HCT116 (cell line): Measurements from ENCODE around the gene CDKN2A. TPM values are rescaled to one million over a fixed set of nuclear protein-coding genes. Genes with fewer than 3 reads are reported as not detected.

Source experiments
- ATAC-seq: fragments of 200-7000 bp; cut with Tn5 transposase; 2 replicates; pipeline ENCODE4 v1.9.1; 2020; ENCODE audit warnings: mild to moderate bottlenecking, moderate library complexity
- BruUV-seq: library from RNA; stranded (reverse); fragments of 400-500 nt; replicated peaks from 2 replicates; lab custom pipeline; 2021; lab: Mats Ljungman, UMichigan
- CTCF ChIA-PET: fragments of 300-600 bp; sonication (Branson Sonifier 250); formaldehyde crosslinking; loops from one replicate; lab custom pipeline; 2021; ENCODE audit warnings: antibody characterized with exemption; lab: Charles Lee
- POLR2A ChIA-PET: fragments of 300-600, 350-600 bp; sonication (Branson Sonifier 250); formaldehyde crosslinking; loops from one replicate; lab custom pipeline; 2021; ENCODE audit warnings: antibody characterized with exemption; lab: Charles Lee
- RAD21 ChIA-PET, 2 experiments: fragments of 300-600 bp; sonication (Branson Sonifier 250); formaldehyde crosslinking; loops; one replicate each; lab custom pipeline; 2023; ENCODE audit warnings: low total read pairs in 2 of 2; ENCODE audit not compliant: uncharacterized antibody in 2 of 2, unreplicated experiment in 2 of 2, low non-redundant PET in 1 of 2; lab: Charles Lee
- DNase-seq: peaks from one replicate; pipeline ENCODE4 v3.0.0-alpha.2; 2010; ENCODE audit warnings: low read depth, low spot score
- H2AFZ ChIP-seq: fragments of 200-600 bp; shearing (Covaris generic), sonication (generic); 2 replicates; pipeline ENCODE4 v1.6.1; 2017; ENCODE audit warnings: low read depth, mixed run types, mixed read lengths, antibody characterized with exemption, low read length; ENCODE audit not compliant: poor library complexity, severe bottlenecking
- H3K27ac ChIP-seq: 2 replicates; pipeline ENCODE4 v1.5.1; 2012; ENCODE audit warnings: low read depth, low read length
- H3K27me3 ChIP-seq: fragments of 200-600 bp; sonication (generic); 2 replicates; pipeline ENCODE4 v1.6.1; 2016; ENCODE audit warnings: mixed run types, low read length, mixed read lengths; ENCODE audit not compliant: insufficient read depth
- H3K36me3 ChIP-seq, 2 experiments: fragments of 200-500 bp in 1 of 2; fragments of 200-600 bp in 1 of 2; sonication (Bioruptor generic) in 1 of 2; sonication (generic) in 1 of 2; 2 replicates each; pipeline versions ENCODE4 v1.5.1 to v1.6.1; 2014 to 2016; ENCODE audit warnings: low read length in 2 of 2, inconsistent platforms in 1 of 2, mixed read lengths in 1 of 2, mixed run types in 1 of 2; ENCODE audit not compliant: insufficient read depth in 2 of 2, control insufficient read depth in 1 of 2
- H3K4me1 ChIP-seq, 2 experiments: fragments of 200-600 bp in 1 of 2; sonication (generic) in 1 of 2; 2 replicates each; pipeline versions ENCODE4 v1.5.1 to v1.6.1; 2012 to 2017; ENCODE audit warnings: low read length in 2 of 2, inconsistent platforms in 1 of 2, mild to moderate bottlenecking in 1 of 2, mixed read lengths in 1 of 2, mixed run types in 1 of 2, moderate library complexity in 1 of 2; ENCODE audit not compliant: insufficient read depth in 2 of 2, control insufficient read depth in 1 of 2
- H3K4me2 ChIP-seq: fragments of 200-600 bp; sonication (generic); 2 replicates; pipeline ENCODE4 v1.6.1; 2017; ENCODE audit warnings: mixed run types, low read length, mixed read lengths
- H3K4me3 ChIP-seq, 2 experiments: fragments of 200-600 bp in 1 of 2; sonication (generic) in 1 of 2; replicated peaks in 1 of 2; 2 replicates each; pipeline ENCODE4 v1.5.1; 2011 to 2016; ENCODE audit warnings: low read length in 2 of 2, control low read depth in 1 of 2, low read depth in 1 of 2, mild to moderate bottlenecking in 1 of 2, mixed read lengths in 1 of 2, mixed run types in 1 of 2
- H3K79me2 ChIP-seq: fragments of 200-600 bp; sonication (generic); 2 replicates; pipeline ENCODE4 v1.6.1; 2017; ENCODE audit warnings: mild to moderate bottlenecking, mixed run types, low read length, moderate library complexity, mixed read lengths; ENCODE audit not compliant: insufficient read depth
- H3K9ac ChIP-seq: fragments of 200-600 bp; sonication (generic); 2 replicates; pipeline ENCODE4 v1.6.1; 2016; ENCODE audit warnings: low read length, mixed read lengths
- H3K9me2 ChIP-seq: fragments of 200-600 bp; sonication (generic), shearing (Covaris generic); 2 replicates; pipeline ENCODE4 v1.6.1; 2017; ENCODE audit warnings: mixed run types, mild to moderate bottlenecking, moderate library complexity; ENCODE audit not compliant: insufficient read depth
- H3K9me3 ChIP-seq, 2 experiments: fragments of 200-500 bp in 1 of 2; fragments of 200-600 bp in 1 of 2; sonication (Bioruptor generic) in 1 of 2; sonication (generic) in 1 of 2; 2 replicates each; pipeline ENCODE4 v1.6.1; 2014 to 2017; ENCODE audit warnings: low read length in 2 of 2, mixed read lengths in 2 of 2, inconsistent platforms in 1 of 2, low read depth in 1 of 2, mild to moderate bottlenecking in 1 of 2, mixed run types in 1 of 2, moderate library complexity in 1 of 2; ENCODE audit not compliant: control insufficient read depth in 1 of 2, insufficient read depth in 1 of 2
- H4K20me1 ChIP-seq: fragments of 200-600 bp; sonication (generic), shearing (Covaris generic); 2 replicates; pipeline ENCODE4 v1.6.1; 2017; ENCODE audit warnings: mixed run types, mild to moderate bottlenecking, moderate library complexity; ENCODE audit not compliant: insufficient read depth
- CBX3 ChIP-seq: IDR thresholded peaks from 2 replicates; pipeline ENCODE4 v1.6.1; 2012; ENCODE audit warnings: low read depth
- EGR1 ChIP-seq: IDR thresholded peaks from 2 replicates; pipeline ENCODE4 v1.6.1; 2012; ENCODE audit warnings: low read depth
- EZH2 ChIP-seq: fragments of 200-600 bp; sonication (generic); IDR thresholded peaks from 2 replicates; pipeline ENCODE4 v1.6.1; 2017; ENCODE audit warnings: antibody characterized with exemption, mixed run types
- EZH2phosphoT487 ChIP-seq: fragments of 200-600 bp; IDR thresholded peaks from 2 replicates; pipeline ENCODE4 v1.6.1; 2018; ENCODE audit warnings: antibody characterized with exemption, borderline replicate concordance
- FOSL1 ChIP-seq: IDR thresholded peaks from 2 replicates; pipeline ENCODE4 v1.6.1; 2012; ENCODE audit warnings: low read depth
- JUND ChIP-seq: IDR thresholded peaks from 2 replicates; pipeline ENCODE4 v1.6.1; 2012
- POLR2A ChIP-seq: IDR thresholded peaks from 2 replicates; pipeline ENCODE4 v1.7.0; 2011; ENCODE audit warnings: borderline replicate concordance; ENCODE audit not compliant: insufficient read depth, insufficient read length; ENCODE audit errors: extremely low read depth
- POLR2AphosphoS5 ChIP-seq: IDR thresholded peaks from 2 replicates; pipeline ENCODE4 v1.6.1; 2011; ENCODE audit warnings: mild to moderate bottlenecking, low read depth, low read length, moderate library complexity
- RAD21 ChIP-seq: IDR thresholded peaks from 2 replicates; pipeline ENCODE4 v1.6.1; 2012; ENCODE audit warnings: low read depth, mild to moderate bottlenecking
- REST ChIP-seq: IDR thresholded peaks from 2 replicates; pipeline ENCODE4 v1.6.1; 2012; ENCODE audit warnings: low read depth
- SIN3A ChIP-seq: IDR thresholded peaks from 2 replicates; pipeline ENCODE4 v1.6.1; 2012; ENCODE audit warnings: low read depth
- SP1 ChIP-seq: IDR thresholded peaks from 2 replicates; pipeline ENCODE4 v1.6.1; 2012; ENCODE audit warnings: low read depth
- SRF ChIP-seq: IDR thresholded peaks from 2 replicates; pipeline ENCODE4 v1.6.1; 2012; ENCODE audit warnings: low read depth
- TCF7L2 ChIP-seq: IDR thresholded peaks from 2 replicates; pipeline ENCODE4 v1.7.0; 2011; ENCODE audit warnings: borderline replicate concordance, inconsistent platforms; ENCODE audit not compliant: insufficient read depth, insufficient read length; ENCODE audit errors: extremely low read depth
- YY1 ChIP-seq: IDR thresholded peaks from 2 replicates; pipeline ENCODE4 v1.6.1; 2011; ENCODE audit warnings: low read length, low read depth, moderate library complexity, mild to moderate bottlenecking; ENCODE audit not compliant: insufficient replicate concordance; ENCODE audit errors: extremely low read depth
- ZBTB33 ChIP-seq: IDR thresholded peaks from 2 replicates; pipeline ENCODE4 v1.6.1; 2011; ENCODE audit warnings: mild to moderate bottlenecking, low read length, moderate library complexity; ENCODE audit not compliant: insufficient replicate concordance; ENCODE audit errors: extremely low read depth
- ZFX ChIP-seq: fragments of 450-650 bp; IDR thresholded peaks from 2 replicates; pipeline ENCODE4 v1.6.1; 2017
- ZNF274 ChIP-seq: fragments of 200-500 bp; sonication (Bioruptor generic); IDR thresholded peaks from 2 replicates; pipeline ENCODE4 v1.6.1; 2014; ENCODE audit warnings: mild to moderate bottlenecking, low read depth, low read length, inconsistent platforms
- intact Hi-C: fragments of 100-400 bp; cut with micrococcal nuclease; formaldehyde crosslinking; loops from 2 replicates; pipeline ENCODE4 v1.10.0; 2022
- total RNA-seq: library from RNA; stranded (reverse); gene quantifications from one replicate; pipeline ENCODE4 v1.2.1, GENCODE V29; 2021; ENCODE audit not compliant: unreplicated experiment
- TF ChIP-seq, protein P1 (sequence below), 3 experiments: fragments of 200-600 bp in 1 of 3; sonication (generic) in 1 of 3; IDR thresholded peaks in 2 of 3; conservative IDR thresholded peaks in 1 of 3; 2 replicates each; pipeline ENCODE4 v1.5.1; 2012 to 2017; ENCODE audit warnings: low read depth in 2 of 3, low read length in 2 of 3, antibody characterized with exemption in 1 of 3, borderline replicate concordance in 1 of 3, control low read depth in 1 of 3, mild to moderate bottlenecking in 1 of 3, mixed read lengths in 1 of 3, mixed run types in 1 of 3, moderate library complexity in 1 of 3; ENCODE audit not compliant: insufficient read depth in 1 of 3
- TF ChIP-seq, protein P2 (sequence below): IDR thresholded peaks from 2 replicates; pipeline ENCODE4 v1.6.1; 2012

The CDKN2A gene
- total RNA-seq, 1 experiment from 2014 or later, result 89.7 TPM

DNA sequence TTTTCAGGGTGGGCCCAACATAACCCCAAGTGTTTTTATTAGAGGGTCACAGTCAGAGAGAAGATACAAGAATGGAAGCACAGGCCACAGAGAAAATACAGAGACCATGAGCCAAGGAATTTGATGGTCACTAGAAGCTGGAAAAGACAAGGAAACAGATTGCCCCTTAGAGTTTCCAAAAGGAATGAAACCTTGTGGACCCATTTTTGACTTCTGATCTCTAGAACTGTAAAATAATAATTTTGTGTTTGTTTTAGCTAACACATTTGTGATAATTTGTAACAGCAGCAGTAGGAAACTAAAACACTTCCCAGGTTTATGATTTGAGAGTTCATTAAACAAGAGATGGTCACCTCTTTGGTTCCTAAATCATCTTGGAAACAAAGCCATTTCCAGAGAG is 21.8 kb downstream of the CDKN2A start:
- no peak overlapping the region for H2AFZ ChIP-seq
- CTCF ChIA-PET, result no interaction called here
- no peak overlapping the region for H3K9ac ChIP-seq
- peaks cover 51% of the 10 kb centered on the region for H3K79me2 ChIP-seq
- H3K27me3 ChIP-seq, result no peaks in the 10 kb centered on the region
- H3K4me1 ChIP-seq, result peaks cover 0 to 11% of the 10 kb centered on the region in 2 experiments; a peak in 2 of 4 replicates
- no peaks in the 10 kb centered on the region for H4K20me1 ChIP-seq
- TF ChIP-seq SRF, result no peak
- TF ChIP-seq FOSL1, result no peak
- no peak for TF ChIP-seq REST
- TF ChIP-seq JUND, result no peak
- no peak for TF ChIP-seq RAD21
- TF ChIP-seq, protein P1, sequence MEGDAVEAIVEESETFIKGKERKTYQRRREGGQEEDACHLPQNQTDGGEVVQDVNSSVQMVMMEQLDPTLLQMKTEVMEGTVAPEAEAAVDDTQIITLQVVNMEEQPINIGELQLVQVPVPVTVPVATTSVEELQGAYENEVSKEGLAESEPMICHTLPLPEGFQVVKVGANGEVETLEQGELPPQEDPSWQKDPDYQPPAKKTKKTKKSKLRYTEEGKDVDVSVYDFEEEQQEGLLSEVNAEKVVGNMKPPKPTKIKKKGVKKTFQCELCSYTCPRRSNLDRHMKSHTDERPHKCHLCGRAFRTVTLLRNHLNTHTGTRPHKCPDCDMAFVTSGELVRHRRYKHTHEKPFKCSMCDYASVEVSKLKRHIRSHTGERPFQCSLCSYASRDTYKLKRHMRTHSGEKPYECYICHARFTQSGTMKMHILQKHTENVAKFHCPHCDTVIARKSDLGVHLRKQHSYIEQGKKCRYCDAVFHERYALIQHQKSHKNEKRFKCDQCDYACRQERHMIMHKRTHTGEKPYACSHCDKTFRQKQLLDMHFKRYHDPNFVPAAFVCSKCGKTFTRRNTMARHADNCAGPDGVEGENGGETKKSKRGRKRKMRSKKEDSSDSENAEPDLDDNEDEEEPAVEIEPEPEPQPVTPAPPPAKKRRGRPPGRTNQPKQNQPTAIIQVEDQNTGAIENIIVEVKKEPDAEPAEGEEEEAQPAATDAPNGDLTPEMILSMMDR (IDR thresholded peaks at IDR 0.05 in 2 of 3, conservative IDR thresholded peaks at IDR 0.05 in 1 of 3; ENCODE audit: borderline replicate concordance in 1 of 3, insufficient read depth in 1 of 3, low read depth in 2 of 3, low read length in 2 of 3), result no peak
- TF ChIP-seq POLR2A, result no peak
- TF ChIP-seq CBX3, result no peak
- TF ChIP-seq YY1, result no peak
- TF ChIP-seq EZH2, result no peak
- TF ChIP-seq, protein P2, sequence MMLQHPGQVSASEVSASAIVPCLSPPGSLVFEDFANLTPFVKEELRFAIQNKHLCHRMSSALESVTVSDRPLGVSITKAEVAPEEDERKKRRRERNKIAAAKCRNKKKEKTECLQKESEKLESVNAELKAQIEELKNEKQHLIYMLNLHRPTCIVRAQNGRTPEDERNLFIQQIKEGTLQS, result no peak
- TF ChIP-seq ZNF274, result no peak
- no peak for TF ChIP-seq SP1
- TF ChIP-seq ZBTB33, result no peak
- no peak for TF ChIP-seq TCF7L2
- TF ChIP-seq SIN3A, result no peak
- no peak for TF ChIP-seq EGR1
- no peak for TF ChIP-seq ZFX
- TF ChIP-seq EZH2phosphoT487, result no peak
- no peak for TF ChIP-seq POLR2AphosphoS5
- no TSS peak for BruUV-seq
- POLR2A ChIA-PET, result no interaction called here
- ATAC-seq, result no peak
- H3K9me3 ChIP-seq, result no peaks in the 10 kb centered on the region
- H3K36me3 ChIP-seq, result peaks cover 0 to 17% of the 10 kb centered on the region in 2 experiments; a peak in 1 of 4 replicates
- no peak overlapping the region for H3K4me2 ChIP-seq
- no peaks in the 10 kb centered on the region for H3K9me2 ChIP-seq
- RAD21 ChIA-PET, result no interaction called here
- no peak for DNase-seq
- no peak overlapping the region for H3K4me3 ChIP-seq
- no peak overlapping the region for H3K27ac ChIP-seq
- intact Hi-C loops, result no loop called here
